B cell (primary cell): ENCODE data around the gene CCL4L2.
"Not testable (repeated sequence)": the region's sequence is repeated elsewhere in the genome, so short reads cannot be mapped to it uniquely, and the experiment has no call there.

Experiments
- EZH2 ChIP-seq: IDR thresholded peaks from 2 replicates; pipeline ENCODE4 v1.6.1; 2012; ENCODE audit warnings: borderline replicate concordance, low read depth, mild to moderate bottlenecking, moderate library complexity, low read length; ENCODE audit not compliant: insufficient read depth, poor library complexity, severe bottlenecking
- TF ChIP-seq, protein P1 (sequence below): fragments of 200-600 bp; IDR thresholded peaks from one replicate; pipeline ENCODE4 v1.8.0; 2022; ENCODE audit warnings: antibody characterized with exemption, mild to moderate bottlenecking

DNA sequence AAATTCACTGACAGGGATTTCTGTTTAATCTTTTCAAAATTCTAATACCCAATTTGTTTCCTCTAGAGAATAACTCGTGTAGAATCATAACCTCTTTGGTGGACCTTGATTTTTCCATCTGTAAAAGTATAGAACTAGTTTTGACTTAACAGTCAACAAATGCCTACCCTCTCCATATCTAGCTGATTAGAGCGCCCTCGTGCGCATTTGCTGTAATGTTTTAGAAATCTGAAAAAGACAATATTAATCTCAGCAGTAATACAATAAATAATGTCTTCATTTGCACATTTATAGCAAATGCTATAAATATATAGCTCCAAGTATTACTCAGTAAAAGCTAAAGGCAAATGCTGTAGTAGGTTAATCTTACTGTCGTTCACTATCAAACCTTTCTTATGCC lies 18.8 kb downstream of the CCL4L2 start:
- TF ChIP-seq, protein P1, sequence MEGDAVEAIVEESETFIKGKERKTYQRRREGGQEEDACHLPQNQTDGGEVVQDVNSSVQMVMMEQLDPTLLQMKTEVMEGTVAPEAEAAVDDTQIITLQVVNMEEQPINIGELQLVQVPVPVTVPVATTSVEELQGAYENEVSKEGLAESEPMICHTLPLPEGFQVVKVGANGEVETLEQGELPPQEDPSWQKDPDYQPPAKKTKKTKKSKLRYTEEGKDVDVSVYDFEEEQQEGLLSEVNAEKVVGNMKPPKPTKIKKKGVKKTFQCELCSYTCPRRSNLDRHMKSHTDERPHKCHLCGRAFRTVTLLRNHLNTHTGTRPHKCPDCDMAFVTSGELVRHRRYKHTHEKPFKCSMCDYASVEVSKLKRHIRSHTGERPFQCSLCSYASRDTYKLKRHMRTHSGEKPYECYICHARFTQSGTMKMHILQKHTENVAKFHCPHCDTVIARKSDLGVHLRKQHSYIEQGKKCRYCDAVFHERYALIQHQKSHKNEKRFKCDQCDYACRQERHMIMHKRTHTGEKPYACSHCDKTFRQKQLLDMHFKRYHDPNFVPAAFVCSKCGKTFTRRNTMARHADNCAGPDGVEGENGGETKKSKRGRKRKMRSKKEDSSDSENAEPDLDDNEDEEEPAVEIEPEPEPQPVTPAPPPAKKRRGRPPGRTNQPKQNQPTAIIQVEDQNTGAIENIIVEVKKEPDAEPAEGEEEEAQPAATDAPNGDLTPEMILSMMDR, result not testable (repeated sequence)
- TF ChIP-seq EZH2, result not testable (repeated sequence)
